ENCODE data around the gene MED29. TPM values are rescaled to one million over a fixed set of nuclear protein-coding genes. Genes with fewer than 3 reads are reported as not detected.

The MED29 gene
- total and polyA plus RNA-seq, 2 of the 13 experiments (the other 11 are each of a cell fraction or from before 2014, with no cell fraction given): 14.0 to 19.7 TPM

DNA sequence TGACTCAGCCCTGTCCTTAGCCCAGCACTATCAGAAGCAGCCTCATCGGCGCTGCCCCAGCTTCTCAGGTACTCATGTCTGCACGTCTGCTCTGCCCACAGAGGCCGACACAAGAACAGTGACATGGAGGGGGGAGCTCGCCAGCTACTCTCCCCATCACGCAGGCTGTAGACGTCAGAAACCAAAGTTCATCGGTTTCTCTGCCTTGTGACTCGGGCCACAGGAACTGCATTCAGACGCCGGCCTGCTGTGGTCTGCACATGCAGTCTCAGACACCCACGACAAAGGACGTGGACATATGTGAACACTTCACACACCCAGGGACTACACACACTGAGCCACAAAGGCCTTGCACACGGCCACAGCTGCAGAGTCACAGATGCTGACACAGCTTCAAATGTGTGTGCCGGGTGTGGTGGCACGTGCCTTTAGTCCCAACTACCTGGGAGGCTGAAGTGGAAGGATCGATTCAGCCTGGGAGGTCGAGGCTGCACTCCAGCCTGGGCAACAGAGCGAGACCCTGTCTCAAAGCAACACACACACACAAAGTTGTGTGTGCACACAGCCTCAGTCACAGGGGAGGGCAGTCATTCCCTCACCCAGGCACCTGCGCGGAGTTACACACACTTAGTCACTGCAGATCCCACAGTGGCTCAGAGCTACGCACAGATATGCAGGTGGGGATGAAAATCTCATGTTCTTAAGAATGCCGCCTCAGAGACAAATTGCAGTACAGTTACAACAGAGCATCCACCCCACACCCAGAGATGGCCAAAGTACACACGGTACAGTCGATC lies 10.6 kb downstream of the MED29 start (continued):
- TF ChIP-seq HOXD1 (CRISPR knock-in tag; IDR thresholded peaks at IDR 0.05) (no peak), ZNF232 (CRISPR knock-in tag; IDR thresholded peaks at IDR 0.05; ENCODE audit: borderline replicate concordance) (peak; percentile 85; the same call in 1 of the 2 replicates), ZNF274 (CRISPR knock-in tag; IDR thresholded peaks at IDR 0.05) (peak; percentile 76; the same call in 1 of the 2 replicates), SNAI1 (CRISPR knock-in tag; IDR thresholded peaks at IDR 0.05; ENCODE audit: borderline replicate concordance) (no peak), ZNF563 (CRISPR knock-in tag; IDR thresholded peaks at IDR 0.05) (peak; percentile 65; the same call in 1 of the 2 replicates), ZBTB1 (CRISPR knock-in tag; IDR thresholded peaks at IDR 0.05; ENCODE audit: borderline replicate concordance) (no peak), DBP (CRISPR knock-in tag; IDR thresholded peaks at IDR 0.05; ENCODE audit: not compliant biosample characterization) (no peak), ZNF556 (CRISPR knock-in tag; IDR thresholded peaks at IDR 0.05; ENCODE audit: borderline replicate concordance) (peak; percentile 39; the same call in 1 of the 2 replicates), MATR3 (CRISPR knock-in tag; IDR thresholded peaks at IDR 0.05) (no peak), ZSCAN25 (CRISPR knock-in tag; IDR thresholded peaks at IDR 0.05) (peak; percentile 86), HNF4G (IDR thresholded peaks at IDR 0.05; ENCODE audit: borderline replicate concordance, low read depth, low read length) (peak; percentile 72), HNF4G (CRISPR knock-in tag; IDR thresholded peaks at IDR 0.05; ENCODE audit: borderline replicate concordance, low read depth) (peak; percentile 89; the same call in 1 of the 2 replicates), SALL1 (CRISPR knock-in tag; IDR thresholded peaks at IDR 0.05) (peak; percentile 92), ZNF7 (CRISPR knock-in tag; IDR thresholded peaks at IDR 0.05) (no peak; the same call in 1 of the 2 replicates), SOX5 (CRISPR knock-in tag; IDR thresholded peaks at IDR 0.05; ENCODE audit: borderline replicate concordance) (peak; percentile 69; the same call in 1 of the 2 replicates), TEAD2 (CRISPR knock-in tag; IDR thresholded peaks at IDR 0.05) (no peak), ZNF761 (CRISPR knock-in tag; conservative IDR thresholded peaks at IDR 0.05) (peak; percentile 89), JARID2 (CRISPR knock-in tag; IDR thresholded peaks at IDR 0.05; ENCODE audit: insufficient replicate concordance) (no peak), SMYD3 (CRISPR knock-in tag; IDR thresholded peaks at IDR 0.05) (peak; percentile 88; the same call in 1 of the 2 replicates), FOXC1 (CRISPR knock-in tag; IDR thresholded peaks at IDR 0.05; ENCODE audit: borderline replicate concordance) (peak; percentile 84), SMAD9 (CRISPR knock-in tag; IDR thresholded peaks at IDR 0.05) (no peak), KLF13 (CRISPR knock-in tag; IDR thresholded peaks at IDR 0.05) (no peak), TFDP2 (CRISPR knock-in tag; IDR thresholded peaks at IDR 0.05) (peak; percentile 47; the same call in 1 of the 2 replicates), PRPF4 (IDR thresholded peaks at IDR 0.05; ENCODE audit: low read depth, low read length, poor library complexity, severe bottlenecking) (no peak), RBM22 (optimal IDR thresholded peaks at IDR 0.05; ENCODE audit: low read length) (no peak)
- TF ChIP-seq, protein P1, sequence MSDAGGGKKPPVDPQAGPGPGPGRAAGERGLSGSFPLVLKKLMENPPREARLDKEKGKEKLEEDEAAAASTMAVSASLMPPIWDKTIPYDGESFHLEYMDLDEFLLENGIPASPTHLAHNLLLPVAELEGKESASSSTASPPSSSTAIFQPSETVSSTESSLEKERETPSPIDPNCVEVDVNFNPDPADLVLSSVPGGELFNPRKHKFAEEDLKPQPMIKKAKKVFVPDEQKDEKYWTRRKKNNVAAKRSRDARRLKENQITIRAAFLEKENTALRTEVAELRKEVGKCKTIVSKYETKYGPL (CRISPR knock-in tag; IDR thresholded peaks at IDR 0.05): no peak
- TF ChIP-seq, protein P2, sequence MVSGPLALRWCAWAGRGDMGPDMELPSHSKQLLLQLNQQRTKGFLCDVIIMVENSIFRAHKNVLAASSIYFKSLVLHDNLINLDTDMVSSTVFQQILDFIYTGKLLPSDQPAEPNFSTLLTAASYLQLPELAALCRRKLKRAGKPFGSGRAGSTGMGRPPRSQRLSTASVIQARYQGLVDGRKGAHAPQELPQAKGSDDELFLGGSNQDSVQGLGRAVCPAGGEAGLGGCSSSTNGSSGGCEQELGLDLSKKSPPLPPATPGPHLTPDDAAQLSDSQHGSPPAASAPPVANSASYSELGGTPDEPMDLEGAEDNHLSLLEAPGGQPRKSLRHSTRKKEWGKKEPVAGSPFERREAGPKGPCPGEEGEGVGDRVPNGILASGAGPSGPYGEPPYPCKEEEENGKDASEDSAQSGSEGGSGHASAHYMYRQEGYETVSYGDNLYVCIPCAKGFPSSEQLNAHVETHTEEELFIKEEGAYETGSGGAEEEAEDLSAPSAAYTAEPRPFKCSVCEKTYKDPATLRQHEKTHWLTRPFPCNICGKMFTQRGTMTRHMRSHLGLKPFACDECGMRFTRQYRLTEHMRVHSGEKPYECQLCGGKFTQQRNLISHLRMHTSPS (CRISPR knock-in tag; IDR thresholded peaks at IDR 0.05; ENCODE audit: low read depth): peak; percentile 83

Measured in HepG2 (cell line).